Measurements from ENCODE around the gene CCDC172. TPM values are rescaled to one million over a fixed set of nuclear protein-coding genes. Genes with fewer than 3 reads are reported as not detected.

CCDC172 gene
- total RNA-seq, 1 donor from 2014 or later: not detected

- POLR2A ChIA-PET: no interaction called here
- no peak for DNase-seq
- Mint-ChIP-seq H3K27ac (no peak overlapping the region), H3K4me3 (no peak overlapping the region), H3K27me3 (peaks cover 2% of the 10 kb centered on the region), H3K4me1 (no peaks in the 10 kb centered on the region), H3K9me3 (no peaks in the 10 kb centered on the region), H3K36me3 (ENCODE audit: low read depth) (no peaks in the 10 kb centered on the region)
- intact Hi-C loops (cut with micrococcal nuclease): no loop called here
- CTCF ChIA-PET: no interaction called here
- ATAC-seq (ENCODE audit: low read depth): no peak
- no peak for TF ChIP-seq CTCF (IDR thresholded peaks at IDR 0.05)
Observed at GRCh38 chr10:116287906-116288501, 36.2 kb upstream of the CCDC172 start.

- Mint-ChIP-seq H3K27ac (no peak overlapping the region), H3K4me3 (no peak overlapping the region), H3K27me3 (peaks cover 2% of the 10 kb centered on the region), H3K9me3 (no peaks in the 10 kb centered on the region), H3K36me3 (ENCODE audit: low read depth) (no peaks in the 10 kb centered on the region), H3K4me1 (no peaks in the 10 kb centered on the region)
- TF ChIP-seq CTCF (IDR thresholded peaks at IDR 0.05): no peak
- intact Hi-C loops (cut with micrococcal nuclease): no loop called here
- CTCF ChIA-PET: no interaction called here
- POLR2A ChIA-PET: no interaction called here
- ATAC-seq (ENCODE audit: low read depth): no peak
- no peak for DNase-seq
Observed at GRCh38 chr10:116289652-116290051, 34.6 kb upstream of the CCDC172 start.

GRCh38 chr10:116292493-116292892 lies 31.8 kb upstream of the CCDC172 start:
- Mint-ChIP-seq H3K9me3 (no peaks in the 10 kb centered on the region), H3K4me3 (no peak overlapping the region), H3K27me3 (no peaks in the 10 kb centered on the region), H3K27ac (no peak overlapping the region), H3K36me3 (ENCODE audit: low read depth) (no peaks in the 10 kb centered on the region), H3K4me1 (no peaks in the 10 kb centered on the region)
- no peak for DNase-seq
- no peak for ATAC-seq (ENCODE audit: low read depth)
- POLR2A ChIA-PET: no interaction called here
- TF ChIP-seq CTCF (IDR thresholded peaks at IDR 0.05): no peak
- intact Hi-C loops (cut with micrococcal nuclease): no loop called here
- CTCF ChIA-PET: no interaction called here

GRCh38 chr10:116296291-116296721 lies 27.9 kb upstream of the CCDC172 start:
- intact Hi-C loops (cut with micrococcal nuclease): no loop called here
- Mint-ChIP-seq H3K9me3 (peaks cover 2% of the 10 kb centered on the region), H3K4me1 (no peaks in the 10 kb centered on the region), H3K27ac (no peak overlapping the region), H3K4me3 (no peak overlapping the region), H3K27me3 (no peaks in the 10 kb centered on the region), H3K36me3 (ENCODE audit: low read depth) (no peaks in the 10 kb centered on the region)
- ATAC-seq (ENCODE audit: low read depth): no peak
- ChIA-PET CTCF (no interaction called here), POLR2A (no interaction called here)
- DNase-seq: no peak
- TF ChIP-seq CTCF (IDR thresholded peaks at IDR 0.05): no peak

GRCh38 chr10:116298586-116298985 lies 25.7 kb upstream of the CCDC172 start:
- Mint-ChIP-seq H3K4me1 (no peaks in the 10 kb centered on the region), H3K36me3 (ENCODE audit: low read depth) (no peaks in the 10 kb centered on the region), H3K27me3 (no peaks in the 10 kb centered on the region), H3K4me3 (no peak overlapping the region), H3K27ac (no peak overlapping the region), H3K9me3 (peaks cover 5% of the 10 kb centered on the region)
- no peak for ATAC-seq (ENCODE audit: low read depth)
- no peak for DNase-seq
- ChIA-PET POLR2A (no interaction called here), CTCF (no interaction called here)
- intact Hi-C loops (cut with micrococcal nuclease): no loop called here
- no peak for TF ChIP-seq CTCF (IDR thresholded peaks at IDR 0.05)
